Activated CD4-positive, alpha-beta T cell treated with anti-CD3 and anti-CD28 coated beads for 1 hour (primary cell): Measurements from ENCODE around the gene ZNF365.
"Not testable (repeated sequence)": the region's sequence is repeated elsewhere in the genome, so short reads cannot be mapped to it uniquely, and the experiment has no call there.

Source experiments
- DNase-seq: peaks from one replicate; pipeline ENCODE4 v3.0.0-alpha.2; 2020

Gene ZNF365

DNA sequence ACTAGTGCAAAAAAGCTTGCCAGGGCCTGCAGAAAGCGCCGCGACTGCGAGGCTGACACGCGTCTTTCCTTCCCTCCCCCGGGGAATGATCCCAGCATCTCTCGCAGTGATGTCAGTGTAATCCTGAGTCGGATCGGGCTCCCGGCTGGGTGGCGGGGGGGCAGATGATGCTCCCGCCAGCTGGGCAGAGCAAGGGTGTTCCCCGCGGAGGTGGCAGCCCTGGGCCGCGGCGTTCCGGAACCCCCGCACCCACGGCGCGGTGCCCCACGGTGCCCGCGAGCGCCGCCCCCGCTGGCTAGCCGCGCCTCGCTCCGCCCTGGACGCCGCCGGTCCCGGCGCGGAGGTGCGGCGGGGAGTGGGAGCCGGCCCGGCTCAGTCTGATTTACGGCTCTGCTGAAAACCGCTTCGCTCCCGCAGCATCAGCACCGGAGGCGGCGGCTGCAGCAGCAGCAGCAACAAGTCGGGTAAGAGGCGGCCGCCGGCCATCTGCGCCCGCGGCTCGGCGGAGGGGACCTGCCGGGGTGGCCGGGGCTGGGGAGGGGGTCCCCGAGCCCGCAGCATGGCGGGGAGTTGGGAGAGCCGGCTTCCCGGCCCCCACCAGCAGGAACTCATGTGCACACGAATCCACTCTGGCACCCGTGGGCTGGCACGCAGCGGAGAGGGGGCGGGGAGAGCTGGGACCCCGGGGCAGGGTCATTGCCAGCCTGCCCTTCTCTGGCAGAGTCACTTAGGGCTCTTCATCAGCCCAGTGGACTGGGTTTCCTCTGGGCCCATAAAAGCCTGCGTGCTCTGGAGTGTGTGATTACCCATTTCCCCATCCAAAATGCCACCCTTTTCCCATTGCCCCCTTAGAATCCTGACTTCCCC, at the start of gene ZNF365:
ZNF365 (plus strand) TSS at position 375 of the 867 bp plus-strand sequence. CDS start 1,825 bp downstream, outside the sequence.
- no peak for DNase-seq

GRCh38 chr10:62326176-62326575, 48.0 kb upstream of the ZNF365 start:
- no peak for DNase-seq

DNA sequence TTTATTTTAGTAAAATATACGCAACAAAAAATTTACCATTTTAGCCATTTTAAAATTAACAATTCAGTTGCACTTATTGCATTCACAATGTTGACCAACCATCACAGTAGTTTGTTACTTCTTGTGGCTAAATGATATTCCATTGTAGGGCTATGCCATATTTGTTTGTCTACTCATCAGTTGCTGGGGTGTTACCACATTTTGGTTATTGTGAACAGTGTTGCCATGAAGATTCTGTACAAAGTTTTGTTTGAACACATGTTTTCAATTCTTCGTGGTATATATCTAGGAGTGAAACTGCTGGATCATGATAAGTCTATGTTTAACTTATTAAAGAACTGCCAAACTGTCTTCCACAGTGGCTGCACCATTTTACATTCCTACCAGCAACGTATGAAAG, 46.3 kb upstream of the ZNF365 start:
- DNase-seq: no peak

DNA sequence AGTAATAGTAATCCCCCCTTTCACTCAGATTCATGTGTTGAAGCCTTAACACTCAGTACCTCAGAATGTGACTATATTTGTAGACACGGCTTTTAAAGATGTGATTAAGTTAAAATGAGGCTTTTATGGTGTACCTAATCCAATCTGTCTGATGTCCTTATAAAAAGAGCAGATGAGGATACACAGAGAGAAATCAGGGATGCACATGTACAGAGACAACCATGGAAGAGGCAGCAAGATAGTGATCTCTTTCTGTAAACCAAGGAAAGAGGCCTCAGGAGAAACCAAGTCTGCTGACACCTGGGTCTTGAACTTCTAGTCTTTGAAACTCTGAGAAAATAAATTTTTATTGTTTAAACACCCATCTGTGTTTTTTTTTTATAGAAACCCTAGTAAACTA, 44.0 kb upstream of the ZNF365 start:
- no peak for DNase-seq

DNA sequence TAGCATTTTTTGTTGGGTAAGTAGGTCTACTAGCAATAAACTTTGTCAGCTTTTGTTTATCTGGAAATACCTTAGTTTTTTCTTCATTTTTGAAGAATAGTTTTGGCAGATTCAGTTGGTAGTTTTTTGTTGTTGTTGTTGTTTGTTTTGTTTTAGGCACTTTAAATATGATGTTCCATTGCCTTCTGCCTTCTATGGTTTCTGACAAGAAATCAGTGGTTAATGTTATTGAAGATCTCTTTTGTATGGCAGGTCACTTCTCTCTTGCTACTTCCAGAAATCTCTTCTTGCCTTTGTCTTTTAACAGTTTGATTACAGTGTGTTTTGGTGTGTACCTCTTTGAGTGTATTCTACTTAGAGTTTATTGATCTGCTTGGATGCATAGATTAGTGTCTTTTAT, 41.8 kb upstream of the ZNF365 start:
- DNase-seq: no peak

GRCh38 chr10:62333135-62333889, 40.9 kb upstream of the ZNF365 start:
- DNase-seq: no peak

DNA sequence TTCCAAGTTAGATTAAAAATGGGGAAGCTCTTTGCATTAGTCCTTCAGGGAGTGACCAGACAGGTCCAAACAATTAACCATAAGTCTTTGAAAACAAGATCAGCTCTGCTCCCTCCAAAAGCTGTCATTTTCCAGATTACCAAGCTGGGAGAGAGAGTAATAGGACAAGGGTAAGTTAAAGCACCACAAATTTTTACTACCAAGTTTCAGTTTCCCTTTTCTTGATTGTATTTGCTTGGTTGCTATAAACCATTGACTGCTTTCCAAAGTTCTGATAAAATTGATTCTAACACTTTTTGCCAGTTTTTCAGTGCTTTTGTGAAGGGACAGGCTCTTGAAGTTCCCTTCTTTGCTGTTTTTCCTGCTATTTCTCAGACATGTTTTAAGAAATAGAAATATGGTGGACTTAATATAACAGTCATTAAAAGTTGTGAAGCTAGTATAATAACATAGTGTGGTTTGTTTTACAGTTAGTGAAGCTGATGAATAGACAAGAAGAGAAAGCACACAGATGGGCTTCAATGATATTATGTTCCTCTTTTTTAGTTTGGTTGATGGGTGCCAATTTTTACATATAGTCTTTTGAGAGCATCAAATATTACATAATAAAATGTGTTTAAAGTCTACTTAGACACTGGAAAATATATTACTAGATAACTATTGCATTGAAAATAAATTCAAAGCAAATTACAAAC, 40.0 kb upstream of the ZNF365 start:
- no peak for DNase-seq

- DNase-seq: no peak
Measured at GRCh38 chr10:62335326-62335725, 38.8 kb upstream of the ZNF365 start.

DNA sequence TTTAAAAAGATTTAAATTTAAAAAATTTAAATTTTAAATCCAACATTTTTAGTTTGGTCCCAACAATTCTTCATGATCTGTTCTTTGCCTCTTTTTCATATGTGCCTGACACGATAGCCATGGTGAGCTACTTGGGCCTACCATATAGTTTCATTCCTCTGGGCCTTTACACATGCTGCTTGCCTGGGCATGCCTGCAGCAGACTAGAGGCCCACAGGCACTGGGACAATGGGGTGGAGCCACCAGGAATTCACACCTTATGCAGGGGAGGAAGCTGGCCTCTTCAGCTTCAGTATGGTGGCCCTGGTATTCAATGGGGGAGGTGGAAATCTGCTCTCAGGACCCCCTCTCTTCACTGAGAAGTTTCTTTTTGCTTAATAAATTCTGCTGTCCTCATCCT, 37.8 kb upstream of the ZNF365 start:
- no peak for DNase-seq

DNA sequence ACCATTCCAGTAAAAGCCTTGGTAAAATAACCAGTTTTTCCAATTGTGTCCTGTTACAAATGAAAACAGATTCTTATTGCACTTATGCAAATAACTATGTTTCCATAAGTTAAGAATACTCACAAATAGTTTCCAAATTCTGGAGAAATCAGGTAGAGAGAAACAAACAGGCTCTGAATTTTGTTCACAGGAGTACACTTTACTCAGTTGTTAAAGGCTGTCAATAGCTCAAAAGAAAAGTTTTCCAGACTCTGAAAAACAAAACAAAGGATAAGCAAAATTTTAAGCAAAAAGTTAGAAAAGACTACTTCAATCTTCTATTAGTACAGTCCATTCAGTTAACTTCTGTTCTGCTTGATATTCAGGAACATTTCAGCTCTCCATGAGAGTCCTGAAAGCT, 32.8 kb upstream of the ZNF365 start:
- no peak for DNase-seq

- no peak for DNase-seq
Measured at GRCh38 chr10:62343000-62343399, 31.2 kb upstream of the ZNF365 start.

DNA sequence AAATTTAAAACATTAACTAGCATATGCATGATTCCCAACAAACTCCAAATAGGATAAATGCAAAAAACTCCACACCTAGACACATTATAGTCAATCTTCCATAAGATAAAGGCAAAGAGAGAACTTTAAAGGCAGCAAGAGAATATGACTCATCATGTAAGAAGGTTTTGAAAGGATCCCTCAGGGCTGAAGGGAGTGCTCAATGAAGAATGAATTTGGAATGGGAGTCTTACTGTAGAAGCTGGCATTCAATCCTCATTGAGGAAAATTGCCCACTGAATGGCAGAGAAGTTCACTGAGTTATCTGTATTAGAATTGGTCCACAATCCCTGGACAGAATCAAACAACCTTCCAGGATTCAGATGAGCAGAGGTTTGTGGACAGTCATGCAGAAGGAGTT, 26.1 kb upstream of the ZNF365 start:
- no peak for DNase-seq

DNA sequence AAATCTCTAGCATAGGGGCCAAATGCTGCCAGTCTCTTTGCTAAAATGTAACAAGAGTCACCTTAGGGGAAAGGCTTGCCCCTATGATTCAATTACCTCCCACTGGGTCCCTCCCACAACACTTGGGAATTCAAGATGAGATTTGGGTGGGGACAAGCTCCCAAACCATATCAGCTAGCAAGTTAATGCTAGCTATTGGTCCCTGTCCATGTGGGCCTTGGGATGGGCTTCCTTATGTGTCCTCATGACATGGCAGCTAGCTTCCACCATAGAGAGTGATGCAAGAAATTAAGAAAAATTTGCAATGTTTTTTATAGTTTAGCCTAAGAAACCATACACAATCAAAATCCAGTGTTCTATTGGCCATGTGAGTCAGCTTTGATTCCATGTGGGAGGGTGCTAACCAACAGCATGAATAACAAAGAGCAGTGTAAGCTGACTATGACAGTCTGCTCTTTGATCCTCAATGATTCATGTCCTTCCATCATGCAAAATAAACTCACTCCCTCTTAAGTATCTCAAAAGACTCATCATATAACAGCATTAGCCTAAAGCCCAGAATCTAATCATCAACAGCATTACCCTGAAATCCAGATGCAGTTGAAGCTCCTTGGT, 21.7 kb upstream of the ZNF365 start:
- no peak for DNase-seq

DNA sequence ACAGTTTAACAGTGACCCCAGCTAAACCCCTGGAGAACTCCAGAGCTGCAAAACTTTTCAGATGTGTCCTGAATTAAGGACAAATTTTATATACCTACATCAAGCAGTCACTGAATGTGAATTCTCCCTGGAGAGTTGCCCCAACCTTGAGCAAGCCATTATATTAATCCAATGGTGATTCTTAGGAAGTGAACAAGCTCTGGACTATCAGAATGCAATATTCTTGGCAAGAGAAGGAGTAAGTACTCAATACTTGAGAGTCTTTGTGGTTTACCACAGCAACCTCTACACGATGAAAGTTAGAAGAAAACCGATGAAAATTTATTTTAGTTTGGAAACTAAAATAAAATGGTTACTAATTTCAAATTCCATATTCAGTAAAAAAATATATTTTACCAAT, 19.3 kb upstream of the ZNF365 start:
- DNase-seq: no peak

DNA sequence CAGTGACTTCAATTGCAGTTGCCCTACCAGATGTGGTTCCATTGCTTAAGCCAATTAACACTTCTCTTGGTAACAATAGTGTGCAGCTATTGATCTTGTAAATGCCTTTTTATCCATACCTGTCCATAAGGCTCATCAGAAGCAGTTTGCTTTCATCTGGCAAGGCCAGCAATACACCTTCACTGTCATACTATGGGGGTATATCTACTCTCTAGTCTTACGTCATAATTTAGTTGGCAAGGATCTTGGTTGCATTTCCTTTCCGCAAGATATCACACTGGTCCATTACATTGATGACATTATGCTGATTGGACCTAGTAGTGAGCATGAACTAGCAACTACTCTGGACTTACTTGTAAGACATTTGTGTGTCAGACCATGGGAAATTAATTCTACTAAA, 17.7 kb upstream of the ZNF365 start:
- DNase-seq: no peak

- not testable (repeated sequence) for DNase-seq
Measured at GRCh38 chr10:62358151-62358550, 16.0 kb upstream of the ZNF365 start.

- DNase-seq: no peak
Measured at GRCh38 chr10:62373639-62373994, 552 bp upstream of the ZNF365 start.

- DNase-seq: no peak
Measured at GRCh38 chr10:62374862-62375710, 917 bp downstream of the ZNF365 start.

DNA sequence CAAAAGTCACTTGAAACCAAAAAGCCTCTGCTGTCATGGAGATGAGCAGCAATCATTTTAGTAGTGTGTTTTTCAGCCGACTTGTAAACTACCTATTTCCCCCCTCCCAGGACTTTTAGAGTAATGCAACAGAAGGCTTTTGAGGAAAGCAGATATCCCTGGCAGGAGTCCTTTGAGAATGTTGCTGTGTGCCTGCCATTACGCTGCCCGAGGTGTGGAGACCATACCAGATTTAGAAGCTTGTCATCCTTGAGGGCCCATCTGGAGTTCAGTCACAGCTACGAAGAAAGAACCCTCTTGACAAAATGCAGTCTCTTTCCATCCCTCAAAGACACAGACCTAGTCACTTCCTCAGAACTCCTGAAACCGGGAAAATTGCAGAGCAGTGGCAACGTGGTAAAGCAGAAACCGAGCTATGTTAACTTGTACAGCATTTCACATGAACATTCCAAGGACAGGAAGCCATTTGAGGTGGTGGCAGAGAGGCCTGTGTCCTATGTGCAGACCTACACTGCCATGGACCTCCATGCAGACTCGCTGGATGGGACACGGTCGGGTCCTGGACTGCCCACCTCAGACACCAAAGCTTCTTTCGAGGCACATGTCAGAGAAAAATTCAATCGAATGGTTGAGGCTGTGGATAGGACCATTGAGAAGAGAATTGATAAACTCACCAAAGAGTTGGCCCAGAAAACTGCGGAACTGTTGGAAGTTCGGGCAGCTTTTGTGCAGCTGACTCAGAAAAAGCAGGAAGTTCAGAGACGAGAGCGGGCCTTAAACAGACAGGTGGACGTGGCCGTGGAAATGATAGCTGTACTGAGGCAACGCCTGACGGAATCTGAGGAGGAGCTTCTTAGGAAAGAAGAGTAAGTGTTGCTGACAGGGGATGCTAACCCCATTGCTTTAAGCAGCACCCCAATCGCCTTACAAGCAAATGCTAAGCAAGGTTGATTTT, 2.2 kb downstream of the ZNF365 start:
- no peak for DNase-seq

- no peak for DNase-seq
Measured at GRCh38 chr10:62377026-62377415, 2.9 kb downstream of the ZNF365 start.

DNA sequence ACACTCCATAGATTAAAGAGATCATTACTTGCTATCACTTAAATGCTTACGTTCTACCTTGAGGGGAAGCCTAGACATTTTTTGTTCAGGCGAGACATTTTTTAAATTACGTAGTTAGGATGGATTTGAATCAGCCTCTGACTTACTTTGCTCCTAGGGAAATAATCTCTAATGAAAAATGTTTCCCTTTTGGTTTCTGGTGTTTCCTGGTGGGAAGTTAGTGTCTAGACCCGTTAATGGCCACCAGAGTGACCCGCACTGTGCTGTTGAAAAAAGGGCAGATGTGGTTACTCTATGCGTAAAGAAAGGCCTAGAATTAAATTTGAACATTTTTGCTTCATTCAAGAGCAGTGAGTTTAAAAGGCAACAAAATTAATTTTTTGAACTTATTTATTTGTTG, 3.8 kb downstream of the ZNF365 start:
- no peak for DNase-seq
